ENCODE data around the gene THSD4. TPM values are rescaled to one million over a fixed set of nuclear protein-coding genes. Genes with fewer than 3 reads are reported as not detected.
A peak's percentile ranks its signal among the peaks of the same experiment; 100 is the strongest.

The THSD4 gene
- total RNA-seq, 1 experiment from 2014 or later: 65.4 TPM

- H3K27ac ChIP-seq (ENCODE audit: low read length): peak overlapping the region; percentile 45
- in situ Hi-C loops (cut with HindIII; ENCODE audit: low pct_unique_long_range_greater_than_20kb, low sequenced_read_pairs): no loop called here
- TF ChIP-seq CTCF (IDR thresholded peaks at IDR 0.05) (peak; percentile 64), POLR2AphosphoS5 (IDR thresholded peaks at IDR 0.05; ENCODE audit: low read depth, low read length) (no peak), TCF7L2 (IDR thresholded peaks at IDR 0.05; ENCODE audit: low read depth, low read length) (no peak)
- H3K4me3 ChIP-seq (ENCODE audit: low read depth in 2 of 2, low read length in 2 of 2): no peak overlapping the region
- H3K36me3 ChIP-seq (ENCODE audit: control insufficient read depth, insufficient read depth, low read length): no peaks in the 10 kb centered on the region
- peaks cover 18% of the 10 kb centered on the region for H3K4me1 ChIP-seq (ENCODE audit: control insufficient read depth, insufficient read depth, low read length)
- peaks cover 6% of the 10 kb centered on the region; the same call in 1 of the 2 replicates for H3K9me3 ChIP-seq (ENCODE audit: control insufficient read depth, insufficient read depth, low read depth, low read length)
- ATAC-seq (peak; percentile 84), DNase-seq (ENCODE audit: low read depth, low spot score) (peak; percentile 76)
- H3K27me3 ChIP-seq (ENCODE audit: control insufficient read depth, insufficient read depth, low read length): no peaks in the 10 kb centered on the region
- BruUV-seq (replicated peaks): no TSS peak
- intact Hi-C loops (cut with micrococcal nuclease; ENCODE audit: unreplicated experiment): no loop called here
- CTCF ChIA-PET: interaction anchor here (0.7 to 2.9 kb wide), 4 partner anchors 9 to 403 kb away, joined by 3 to 18 read pairs (median 8); no protein-coding TSS in a partner anchor
- POLR2A ChIA-PET: interaction anchor here (0.5 to 0.6 kb wide), 2 partner anchors 9 to 47 kb away, joined by 6 to 12 read pairs; no protein-coding TSS in a partner anchor
Observed at GRCh38 chr15:71752604-71753289, 637.5 kb downstream of the THSD4 start.

GRCh38 chr15:71753346-71753745 is 638.1 kb downstream of the THSD4 start:
- Histone ChIP-seq H3K4me3 (ENCODE audit: low read depth in 2 of 2, low read length in 2 of 2) (no peak overlapping the region), H3K27me3 (ENCODE audit: control insufficient read depth, insufficient read depth, low read length) (no peaks in the 10 kb centered on the region), H3K27ac (ENCODE audit: low read length) (peak overlapping the region; percentile 45; the same call in 1 of the 2 replicates), H3K4me1 (ENCODE audit: control insufficient read depth, insufficient read depth, low read length) (peaks cover 12% of the 10 kb centered on the region), H3K36me3 (ENCODE audit: control insufficient read depth, insufficient read depth, low read length) (no peaks in the 10 kb centered on the region), H3K9me3 (ENCODE audit: control insufficient read depth, insufficient read depth, low read depth, low read length) (peaks cover 6% of the 10 kb centered on the region; the same call in 1 of the 2 replicates)
- TF ChIP-seq POLR2AphosphoS5 (IDR thresholded peaks at IDR 0.05; ENCODE audit: low read depth, low read length) (no peak), TCF7L2 (IDR thresholded peaks at IDR 0.05; ENCODE audit: low read depth, low read length) (no peak), REST (IDR thresholded peaks at IDR 0.05; ENCODE audit: insufficient read depth in 1 of 2, low read depth in 2 of 2, low read length in 1 of 2) (no peak), CTCF (IDR thresholded peaks at IDR 0.05) (no peak), SIN3A (IDR thresholded peaks at IDR 0.05; ENCODE audit: borderline replicate concordance, insufficient read depth, low read depth, low read length) (no peak)
- no peak for ATAC-seq
- intact Hi-C loops (cut with micrococcal nuclease; ENCODE audit: unreplicated experiment): no loop called here
- POLR2A ChIA-PET: interaction anchor here (0.5 kb wide), 1 partner anchor 352 kb away, joined by 4 read pairs; no protein-coding TSS in a partner anchor
- CTCF ChIA-PET: interaction anchor here (0.6 to 2.9 kb wide), 4 partner anchors 9 to 215 kb away, joined by 3 to 18 read pairs (median 8); no protein-coding TSS in a partner anchor
- no TSS peak for BruUV-seq (replicated peaks)
- in situ Hi-C loops (cut with HindIII; ENCODE audit: low pct_unique_long_range_greater_than_20kb, low sequenced_read_pairs): no loop called here
- no peak for DNase-seq (ENCODE audit: low read depth, low spot score)
